GM18868 (cell line): Measurements from ENCODE around the gene NALCN.

Source experiments
- ATAC-seq: cut with Tn5 transposase; IDR thresholded peaks from one replicate; pipeline ENCODE4 v1.9.1; 2021; ENCODE audit warnings: mild to moderate bottlenecking, moderate library complexity; ENCODE audit not compliant: unreplicated experiment

Gene NALCN

GRCh38 chr13:101292711-101293110 is 123.6 kb downstream of the NALCN start:
- ATAC-seq = no peak

- ATAC-seq = no peak
Measured at GRCh38 chr13:101291646-101292515, 124.4 kb downstream of the NALCN start.

- no peak for ATAC-seq
Measured at GRCh38 chr13:101291206-101291605, 125.1 kb downstream of the NALCN start.

GRCh38 chr13:101289764-101290163 is 126.5 kb downstream of the NALCN start:
- peak; percentile 65 for ATAC-seq

- ATAC-seq = no peak
Measured at GRCh38 chr13:101283782-101284181, 132.5 kb downstream of the NALCN start.

GRCh38 chr13:101272886-101273285 is 143.4 kb downstream of the NALCN start:
- ATAC-seq = no peak

- no peak for ATAC-seq
Measured at GRCh38 chr13:101271681-101272245, 144.5 kb downstream of the NALCN start.

- no peak for ATAC-seq
Measured at GRCh38 chr13:101267656-101268055, 148.7 kb downstream of the NALCN start.

- ATAC-seq = no peak
Measured at GRCh38 chr13:101265934-101266333, 150.4 kb downstream of the NALCN start.

- no peak for ATAC-seq
Measured at GRCh38 chr13:101264931-101265330, 151.4 kb downstream of the NALCN start.

GRCh38 chr13:101262306-101262705 is 154.0 kb downstream of the NALCN start:
- no peak for ATAC-seq

- no peak for ATAC-seq
Measured at GRCh38 chr13:101258509-101258908, 157.8 kb downstream of the NALCN start.

GRCh38 chr13:101258071-101258470 is 158.2 kb downstream of the NALCN start:
- peak; percentile 100 for ATAC-seq

GRCh38 chr13:101248739-101249514 is 167.4 kb downstream of the NALCN start:
- no peak for ATAC-seq

GRCh38 chr13:101242720-101243119 is 173.6 kb downstream of the NALCN start:
- ATAC-seq = no peak

GRCh38 chr13:101238555-101238954 is 177.8 kb downstream of the NALCN start:
- no peak for ATAC-seq

- no peak for ATAC-seq
Measured at GRCh38 chr13:101231751-101232428, 184.4 kb downstream of the NALCN start.

- no peak for ATAC-seq
Measured at GRCh38 chr13:101230271-101230890, 185.9 kb downstream of the NALCN start.

- no peak for ATAC-seq
Measured at GRCh38 chr13:101219609-101220265, 196.6 kb downstream of the NALCN start.

- ATAC-seq = no peak
Measured at GRCh38 chr13:101218484-101218883, 197.8 kb downstream of the NALCN start.
